Globus pallidus (tissue), 1 donor: Measurements from ENCODE around the gene CEBPZ.

Experiments used
- DNase-seq: peaks from one replicate; pipeline ENCODE4 v3.0.0-alpha.2; 2015; ENCODE audit warnings: low spot score

Gene CEBPZ

DNA sequence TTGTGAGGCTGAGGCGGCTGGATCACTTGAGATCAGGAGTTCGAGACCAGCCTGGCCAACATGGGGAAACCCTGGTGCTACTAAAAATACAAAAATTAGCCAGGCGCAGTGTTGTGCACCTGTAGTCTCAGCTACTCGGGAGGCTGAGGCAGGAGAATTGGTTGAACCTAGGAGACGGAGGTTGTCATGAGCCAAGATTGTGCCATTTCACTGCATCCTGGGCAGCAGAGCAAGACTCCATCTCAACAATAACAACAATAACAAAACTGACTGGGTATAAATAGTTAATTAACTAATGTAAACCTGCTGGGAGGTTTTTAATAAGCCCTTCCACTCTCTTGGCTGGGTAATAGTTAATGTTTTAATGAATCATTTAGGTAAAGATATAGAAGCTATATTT lies 50.8 kb downstream of the CEBPZ start:
- no peak for DNase-seq

DNA sequence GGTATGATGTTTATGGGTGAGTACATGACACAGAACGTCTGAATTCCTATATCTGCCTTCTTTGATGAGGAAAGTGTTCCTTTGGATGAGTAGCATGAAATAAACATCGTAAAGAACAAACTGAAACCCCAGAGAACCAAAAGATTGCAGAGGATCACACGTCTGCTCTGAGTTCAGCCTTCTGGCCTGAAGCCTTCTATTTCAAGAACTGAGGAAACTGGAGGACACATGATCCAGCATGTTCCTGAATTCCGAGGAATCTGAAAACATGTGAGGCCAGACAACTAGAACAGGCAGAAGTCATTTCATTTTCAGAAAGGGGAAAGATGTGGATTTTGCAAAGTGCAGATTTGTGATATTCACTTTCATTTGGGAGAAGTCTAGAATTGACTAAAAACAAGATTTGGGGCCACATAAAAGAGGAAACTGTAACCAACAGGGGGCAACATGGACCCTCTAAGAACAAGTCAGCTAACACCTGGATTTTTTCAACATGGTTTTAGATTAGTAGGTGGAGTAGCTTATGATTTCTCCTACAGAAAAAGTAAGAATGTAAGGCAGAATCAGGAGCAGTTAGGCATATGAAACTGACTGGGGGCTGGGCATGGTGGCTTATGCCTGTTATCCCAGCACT lies 51.3 kb downstream of the CEBPZ start:
- no peak for DNase-seq

DNA sequence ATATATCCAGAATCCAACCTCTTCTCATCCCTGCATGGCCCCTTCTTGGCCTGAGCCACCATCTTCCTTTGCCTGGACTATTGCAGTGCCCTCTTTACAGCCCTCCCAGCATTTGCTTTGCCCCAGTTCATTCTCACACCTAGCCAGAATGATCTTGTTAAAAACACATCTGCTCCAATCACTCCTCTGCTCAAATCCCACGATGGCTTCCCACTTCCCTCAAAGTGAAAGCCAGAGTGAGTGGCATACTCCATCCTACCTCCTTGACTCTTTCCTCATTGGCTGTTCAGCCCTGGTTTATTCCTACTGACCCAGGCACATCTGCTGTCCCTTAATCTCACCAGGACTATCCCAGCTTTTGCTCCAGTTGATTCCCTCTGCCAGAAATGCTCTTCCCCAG lies 57.7 kb downstream of the CEBPZ start:
- no peak for DNase-seq

DNA sequence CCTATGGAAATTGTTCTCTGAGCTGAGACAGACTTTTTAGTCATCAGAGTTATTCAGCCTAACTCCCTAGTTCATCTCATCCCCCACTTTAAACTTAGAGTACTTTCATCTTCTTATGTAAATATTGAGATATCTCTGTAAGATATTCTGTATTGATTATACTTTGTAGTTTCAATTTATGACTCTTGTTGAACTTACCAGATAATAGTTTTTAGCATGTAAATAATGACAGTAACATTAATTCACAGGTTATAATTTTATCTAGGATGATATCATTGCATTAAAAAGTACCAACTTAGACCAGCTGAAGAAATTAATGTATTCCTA lies 59.8 kb downstream of the CEBPZ start:
- DNase-seq: no peak

DNA sequence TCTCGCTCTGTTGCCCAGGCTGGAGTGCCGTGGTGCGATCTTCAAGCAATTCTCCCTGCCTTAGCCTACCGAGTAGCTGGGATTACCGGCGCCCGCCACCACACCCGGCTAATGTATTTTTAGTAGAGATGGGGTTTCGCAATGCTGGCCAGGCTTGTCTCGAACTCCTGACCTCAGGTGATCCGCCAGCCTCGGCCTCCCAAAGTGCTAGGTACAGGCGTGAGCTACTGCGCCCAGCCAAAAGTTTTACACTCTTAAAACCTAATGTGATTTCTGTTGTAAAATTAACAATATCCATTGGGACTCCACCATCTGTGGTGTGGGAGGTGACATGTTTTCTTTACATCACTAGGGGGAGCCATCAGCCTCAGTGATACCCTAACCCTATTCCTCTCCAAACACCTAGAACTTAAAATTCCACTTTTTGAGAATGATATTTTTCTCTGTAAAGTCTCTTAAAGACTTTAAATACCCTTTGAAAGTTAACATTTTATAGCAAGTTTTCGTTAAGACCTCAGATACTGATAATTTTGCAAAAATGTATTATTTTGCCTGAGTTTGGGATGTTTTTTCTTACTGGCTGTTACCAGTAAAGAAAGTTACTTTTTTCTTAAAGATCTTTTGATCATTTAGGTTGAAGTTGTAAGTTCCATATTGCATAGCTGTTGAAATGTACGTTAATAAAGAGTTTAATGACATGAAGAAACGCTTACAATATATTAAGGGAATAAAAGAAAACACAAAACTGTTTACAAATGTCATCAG lies 63.0 kb downstream of the CEBPZ start:
- no peak for DNase-seq

DNA sequence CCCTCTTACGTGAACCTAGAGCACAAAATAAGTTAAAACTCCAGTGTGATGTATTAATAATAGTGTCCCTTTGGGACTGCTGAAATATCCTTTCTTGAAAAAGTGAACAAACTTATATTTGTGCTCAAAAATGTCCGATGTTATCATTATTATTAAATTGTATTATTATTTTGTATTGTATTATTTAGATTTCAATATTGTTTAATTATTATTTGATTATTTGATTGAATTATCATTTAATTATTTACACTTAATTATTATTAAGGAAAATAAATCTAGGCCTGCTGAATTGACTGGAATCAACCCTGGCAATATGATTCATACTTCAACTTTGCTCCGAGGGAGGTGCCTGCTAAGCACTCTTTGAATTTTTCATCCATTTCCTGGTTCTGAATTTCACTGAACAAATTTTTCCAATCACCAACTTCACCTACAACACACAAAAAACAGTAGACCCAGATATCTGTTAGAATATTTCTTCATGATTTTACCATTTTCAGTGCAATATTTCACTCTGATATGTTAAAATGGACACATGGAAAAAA lies 63.7 kb downstream of the CEBPZ start:
- no peak for DNase-seq

DNA sequence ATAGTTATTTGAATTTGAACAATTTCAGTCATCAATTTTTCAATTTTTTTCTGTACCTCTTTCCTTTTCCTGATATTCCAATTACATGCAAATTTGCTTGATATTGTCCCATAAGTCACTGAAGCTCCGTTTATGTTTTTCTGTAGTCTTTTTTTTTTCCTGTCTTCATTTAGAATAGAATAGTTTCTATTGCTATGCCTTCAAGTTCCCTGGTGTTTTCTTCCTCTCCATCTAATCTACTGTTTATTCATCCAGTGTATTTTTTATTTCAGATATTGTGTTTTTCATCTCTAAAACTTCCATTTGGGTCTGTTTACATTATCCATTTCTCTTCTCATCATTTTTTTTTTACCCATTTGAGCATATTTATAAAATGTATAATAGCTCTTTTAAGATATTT lies 66.6 kb downstream of the CEBPZ start:
- no peak for DNase-seq

DNA sequence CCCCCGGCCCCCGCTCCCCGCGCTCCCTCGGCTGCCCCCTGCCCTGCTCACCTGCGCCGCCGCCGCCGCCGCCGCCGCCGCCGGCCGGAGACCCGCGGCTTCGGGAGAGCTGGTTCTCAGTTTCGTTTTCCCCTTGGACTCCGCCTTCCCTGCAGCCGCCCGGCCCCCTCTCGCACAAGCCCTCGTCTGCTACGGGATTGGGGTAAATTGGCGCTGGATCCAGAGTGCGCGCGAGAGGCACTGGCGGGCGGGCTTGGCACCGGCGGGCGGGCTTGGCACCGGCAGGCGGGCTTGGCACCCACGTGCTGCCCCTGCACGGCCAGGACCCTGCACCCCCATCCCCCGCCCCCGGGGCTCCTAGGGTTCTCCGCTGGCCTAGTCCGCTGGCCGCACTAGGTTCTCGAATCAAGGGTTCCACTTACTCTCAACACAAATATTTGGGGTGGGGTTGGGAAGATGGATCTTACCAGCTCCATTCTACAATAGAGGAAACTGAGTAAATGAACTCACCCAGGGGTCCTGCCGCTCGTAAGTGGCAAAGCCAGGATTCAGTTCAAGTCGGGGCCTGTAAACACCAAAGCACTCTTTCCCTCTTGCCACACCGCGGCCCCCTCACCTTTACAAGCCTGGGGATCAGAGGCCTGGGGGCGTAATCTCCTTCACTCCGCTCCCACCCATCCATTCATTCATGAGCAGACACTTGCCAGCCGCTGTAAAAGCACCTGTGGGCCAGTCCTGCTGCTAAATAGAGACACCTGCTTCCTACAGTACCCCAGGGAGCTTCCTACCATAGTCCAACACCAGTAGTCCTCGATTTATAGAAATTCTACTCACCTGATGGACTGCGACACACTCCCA lies 74.3 kb downstream of the CEBPZ start, which contains the start of gene EIF2AK2:
Gene EIF2AK2 (minus strand): TSS at position 124 of the 858 bp plus-strand sequence. CDS start 9,174 bp downstream, outside the sequence.
- DNase-seq: peak; percentile 68

DNA sequence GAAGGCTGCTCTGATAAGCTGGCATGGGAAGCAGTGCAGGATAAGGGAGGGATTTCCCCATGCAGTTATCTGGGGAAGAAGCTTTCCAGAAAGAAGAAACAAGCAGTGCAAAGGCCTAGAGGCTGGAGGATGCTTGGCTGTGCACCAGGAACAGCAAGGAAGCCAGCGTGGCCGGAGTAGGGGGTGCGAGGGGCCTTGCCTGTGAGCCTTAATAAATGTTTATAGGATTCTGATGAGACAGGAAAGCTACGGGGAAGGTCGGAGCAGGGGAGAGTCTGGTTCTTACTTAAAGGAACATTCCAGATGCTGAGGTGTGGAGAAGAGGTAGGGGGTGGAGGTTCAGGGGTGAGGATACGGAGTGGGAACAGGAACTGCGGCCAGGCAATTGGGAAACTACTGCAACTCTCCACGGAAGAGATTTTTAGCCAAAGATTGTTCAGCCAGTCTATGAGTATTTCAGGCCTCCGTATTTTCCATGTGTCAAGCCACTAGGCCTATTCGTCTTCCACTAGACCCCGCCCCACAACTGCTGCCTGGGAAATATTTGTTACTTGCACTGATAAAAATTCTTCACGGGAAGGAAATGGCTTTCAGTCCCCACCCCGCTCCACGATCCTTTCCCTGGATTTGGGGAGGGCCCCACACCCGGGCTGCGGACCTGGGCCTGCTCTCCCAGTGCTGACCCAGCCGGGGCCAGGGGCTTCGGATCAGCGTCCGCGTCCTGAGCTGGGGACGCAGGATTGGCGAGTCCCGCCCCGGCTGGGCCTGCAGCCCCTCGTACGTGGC lies 75.1 kb downstream of the CEBPZ start:
- DNase-seq: no peak

DNA sequence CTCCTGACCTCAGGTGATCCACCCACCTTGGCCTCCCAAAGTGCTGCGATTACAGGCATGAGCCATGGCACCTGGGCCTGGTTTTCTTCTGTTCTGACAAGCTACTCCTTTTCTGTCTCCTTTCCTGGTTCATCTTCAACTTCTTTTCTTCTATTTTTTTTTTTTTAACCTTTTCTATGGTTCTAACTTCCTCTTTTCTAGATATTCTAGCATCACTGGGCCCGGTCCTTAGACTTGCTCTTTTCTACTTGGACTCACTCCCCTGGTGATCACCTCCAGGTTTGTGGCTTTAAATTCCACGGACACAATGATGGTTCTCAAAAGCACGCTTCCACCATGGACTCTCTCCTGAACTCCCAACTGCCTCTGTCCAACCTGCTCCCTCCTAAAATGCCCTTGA lies 76.6 kb downstream of the CEBPZ start:
- DNase-seq: no peak

DNA sequence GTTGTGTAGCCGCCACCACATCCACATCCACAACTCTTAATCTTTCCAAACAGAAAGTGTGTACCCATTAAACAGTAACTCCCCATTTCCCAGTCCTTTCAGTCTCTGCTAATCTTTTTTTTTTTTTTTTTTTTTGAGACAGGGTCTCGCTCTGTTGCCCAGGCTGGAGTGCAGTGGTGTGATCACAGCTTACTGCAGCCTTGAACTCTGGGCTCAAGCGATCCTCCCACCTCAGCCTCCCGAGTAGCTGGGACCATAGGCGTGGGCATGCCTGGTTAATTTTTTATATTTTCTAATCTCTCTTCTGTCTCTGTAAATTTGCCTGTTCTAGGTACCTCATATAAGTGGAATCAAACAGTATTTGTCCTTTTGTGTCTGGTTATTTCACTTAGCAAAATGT lies 78.2 kb downstream of the CEBPZ start:
- DNase-seq: no peak
